Measurements from ENCODE around the gene CBR3.
A peak's percentile ranks its signal among the peaks of the same experiment; 100 is the strongest.

CBR3 gene

DNA sequence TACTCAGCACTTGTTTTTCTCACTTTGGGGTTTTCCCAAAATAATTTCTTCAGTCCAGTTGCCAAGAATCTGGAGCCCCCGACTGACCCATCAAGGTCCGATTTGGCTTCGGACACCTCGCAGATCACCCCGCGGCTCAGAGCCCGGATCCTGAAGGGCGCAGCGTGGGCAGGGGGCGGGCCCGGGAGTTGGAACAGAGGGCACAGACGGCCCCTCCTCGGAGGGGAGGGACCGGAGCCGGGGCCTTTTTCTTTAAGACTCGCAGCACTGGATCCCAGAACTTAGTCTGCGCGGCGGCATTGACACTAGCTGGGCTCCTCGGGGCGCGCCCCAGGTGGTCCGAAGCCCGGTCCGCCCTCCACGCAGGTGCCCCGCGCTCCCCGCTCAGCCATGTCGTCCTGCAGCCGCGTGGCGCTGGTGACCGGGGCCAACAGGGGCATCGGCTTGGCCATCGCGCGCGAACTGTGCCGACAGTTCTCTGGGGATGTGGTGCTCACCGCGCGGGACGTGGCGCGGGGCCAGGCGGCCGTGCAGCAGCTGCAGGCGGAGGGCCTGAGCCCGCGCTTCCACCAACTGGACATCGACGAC is at the start of gene CBR3:
Gene CBR3 (plus strand): TSS at position 277 of the 588 bp plus-strand sequence. CDS start 114 bp downstream, at position 391.
- H3K27me3 ChIP-seq: peaks cover 59 to 82% (median 78%) of the 10 kb centered on the region in 11 experiments
- H3K4me3 ChIP-seq: peak within 1 kb of the TSS; percentile 56 to 77 (median 65)

GRCh38 chr21:36087362-36088138 is 47.3 kb upstream of the CBR3 start:
- no peaks in the 10 kb centered on the region for H4K20me1 ChIP-seq
- no peak overlapping the region for H3K4me3 ChIP-seq
- H3K4me1 ChIP-seq: no peaks in the 10 kb centered on the region
- TF ChIP-seq Cebpa-rat (IDR thresholded peaks at IDR 0.05): no peak
- H3K36me3 ChIP-seq: no peaks in the 10 kb centered on the region
- H3K9ac ChIP-seq: no peak overlapping the region
- no peaks in the 10 kb centered on the region for H3K27me3 ChIP-seq
- peaks cover 2 to 12% (median 6%) of the 10 kb centered on the region in 11 experiments for H3K9me3 ChIP-seq (replicated peaks in 1 of 11)
- H3K27ac ChIP-seq: no peak overlapping the region
- H3K4me2 ChIP-seq: no peak overlapping the region

More for the DNA sequence above, at the start of gene CBR3:
- H3K9me3 ChIP-seq (replicated peaks in 1 of 11): no peaks in the 10 kb centered on the region
- TF ChIP-seq Cebpa-rat (IDR thresholded peaks at IDR 0.05): no peak
- peak within 1 kb of the TSS; percentile 54 to 79 (median 70); a peak in 21 of 22 replicates for H3K9ac ChIP-seq
- peaks cover 0 to 12% (median 0%) of the 10 kb centered on the region in 11 experiments; a peak in 5 of 22 replicates for H4K20me1 ChIP-seq
- H3K4me2 ChIP-seq: peak within 1 kb of the TSS; percentile 90 to 100 (median 100)
- peaks cover 31 to 49% (median 40%) of the 10 kb centered on the region in 10 experiments for H3K4me1 ChIP-seq
- no peaks in the 10 kb centered on the region for H3K36me3 ChIP-seq
- peak within 1 kb of the TSS in 8 of 11 experiments; percentile 4 to 76 (median 36); a peak in 14 of 22 replicates for H3K27ac ChIP-seq

GRCh38 chr21:36089946-36090345 is 44.9 kb upstream of the CBR3 start:
- H3K4me1 ChIP-seq: no peaks in the 10 kb centered on the region
- no peaks in the 10 kb centered on the region for H4K20me1 ChIP-seq
- no peaks in the 10 kb centered on the region for H3K27me3 ChIP-seq
- no peak overlapping the region for H3K9ac ChIP-seq
- H3K9me3 ChIP-seq (replicated peaks in 1 of 11): peaks cover 26 to 36% (median 30%) of the 10 kb centered on the region in 11 experiments
- H3K27ac ChIP-seq: no peak overlapping the region
- no peak overlapping the region for H3K4me2 ChIP-seq
- no peak for TF ChIP-seq Cebpa-rat (IDR thresholded peaks at IDR 0.05)
- peaks cover 0 to 10% (median 0%) of the 10 kb centered on the region in 11 experiments; a peak in 2 of 22 replicates for H3K36me3 ChIP-seq
- no peak overlapping the region for H3K4me3 ChIP-seq

DNA sequence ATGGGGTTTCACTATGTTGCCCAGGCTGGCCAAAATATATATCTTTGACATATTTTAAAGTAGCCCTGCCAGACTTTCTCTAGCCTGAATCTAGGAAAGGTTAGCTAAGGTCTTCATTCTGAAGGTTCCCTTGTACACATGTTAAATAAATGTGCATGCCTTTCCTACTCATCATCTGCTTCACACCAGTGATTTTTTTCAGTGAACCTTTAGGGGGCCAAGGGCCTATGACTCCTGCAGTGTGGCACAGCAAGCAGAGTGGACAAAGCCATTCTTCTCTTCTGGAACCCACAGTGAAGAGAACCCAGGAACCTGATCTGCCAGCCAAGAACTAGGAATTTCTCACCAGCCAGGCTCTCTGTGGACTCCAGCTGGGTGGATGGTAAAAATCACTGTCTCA is 42.2 kb upstream of the CBR3 start:
- H3K27ac ChIP-seq: no peak overlapping the region
- H3K9ac ChIP-seq: no peak overlapping the region
- H3K36me3 ChIP-seq: peaks cover 0 to 10% (median 0%) of the 10 kb centered on the region in 11 experiments; a peak in 2 of 22 replicates
- H3K4me1 ChIP-seq: peaks cover 5 to 11% (median 6%) of the 10 kb centered on the region in 10 experiments
- no peak overlapping the region for H3K4me2 ChIP-seq
- no peaks in the 10 kb centered on the region for H3K27me3 ChIP-seq
- no peak for TF ChIP-seq Cebpa-rat (IDR thresholded peaks at IDR 0.05)
- H4K20me1 ChIP-seq: no peaks in the 10 kb centered on the region
- H3K9me3 ChIP-seq (replicated peaks in 1 of 11): peaks cover 36 to 55% (median 44%) of the 10 kb centered on the region in 11 experiments
- no peak overlapping the region for H3K4me3 ChIP-seq

- Histone ChIP-seq H3K9me3 (replicated peaks in 1 of 11) (peaks cover 36 to 55% (median 44%) of the 10 kb centered on the region in 11 experiments), H3K4me2 (no peak overlapping the region), H3K27me3 (no peaks in the 10 kb centered on the region), H3K9ac (no peak overlapping the region), H3K4me1 (peaks cover 12 to 19% (median 14%) of the 10 kb centered on the region in 10 experiments), H4K20me1 (no peaks in the 10 kb centered on the region), H3K27ac (no peak overlapping the region), H3K4me3 (peak overlapping the region in 1 of 10 experiments; percentile 5; a peak in 1 of 20 replicates), H3K36me3 (peaks cover 0 to 10% (median 0%) of the 10 kb centered on the region in 11 experiments; a peak in 2 of 22 replicates)
- no peak for TF ChIP-seq Cebpa-rat (IDR thresholded peaks at IDR 0.05)
These were observed 41.4 kb upstream of the CBR3 start for GRCh38 chr21:36093512-36093911.

DNA sequence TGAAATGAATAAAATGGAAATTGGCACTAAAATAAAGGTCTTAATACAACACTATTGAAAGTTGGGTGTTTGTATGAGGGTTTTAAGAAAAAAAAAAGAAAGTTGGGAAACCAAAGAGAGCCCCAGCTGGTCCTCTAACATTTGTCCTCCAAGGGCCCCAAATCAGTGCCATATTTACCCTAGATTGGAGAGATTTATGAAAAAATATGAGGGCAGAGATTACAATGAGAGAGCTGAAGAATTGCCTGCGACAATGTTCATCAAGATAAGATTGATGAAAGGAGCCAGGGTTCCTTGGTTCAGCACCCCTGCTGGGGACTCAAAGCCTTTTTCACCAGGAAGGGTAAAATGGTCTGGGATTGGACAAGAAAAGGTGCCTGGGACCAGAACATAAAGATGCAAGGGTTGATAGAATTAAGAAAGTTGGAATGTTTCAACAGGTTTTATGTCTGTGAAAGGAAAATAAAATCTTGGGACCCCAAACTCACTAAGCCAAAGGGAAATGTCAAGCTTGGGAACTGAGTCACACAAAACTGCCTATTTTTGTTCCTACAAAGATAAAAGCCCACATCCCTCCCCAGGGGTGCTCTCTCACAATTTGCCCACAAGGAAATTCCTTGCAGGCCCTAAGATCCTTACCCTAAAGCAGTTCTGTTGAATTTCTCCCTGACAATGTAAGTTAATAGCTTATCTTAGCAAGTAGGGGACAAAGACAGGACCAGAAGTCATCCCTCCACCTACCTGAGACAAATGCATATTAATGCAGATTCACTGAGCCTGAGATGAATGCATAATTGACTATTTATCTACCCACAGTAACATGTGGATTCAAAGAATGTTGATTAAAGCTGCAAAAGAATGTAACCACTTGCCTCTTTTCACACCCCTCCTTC is 38.2 kb upstream of the CBR3 start:
- no peak overlapping the region for H3K9ac ChIP-seq
- TF ChIP-seq Cebpa-rat (IDR thresholded peaks at IDR 0.05): no peak
- H3K4me1 ChIP-seq: peaks cover 12 to 22% (median 16%) of the 10 kb centered on the region in 10 experiments
- no peaks in the 10 kb centered on the region for H3K27me3 ChIP-seq
- H3K36me3 ChIP-seq: peaks cover 0 to 10% (median 0%) of the 10 kb centered on the region in 11 experiments; a peak in 2 of 22 replicates
- peak overlapping the region in 2 of 11 experiments; percentile 54 to 55; a peak in 2 of 22 replicates for H3K4me2 ChIP-seq
- no peaks in the 10 kb centered on the region for H4K20me1 ChIP-seq
- no peak overlapping the region for H3K4me3 ChIP-seq
- H3K9me3 ChIP-seq (replicated peaks in 1 of 11): peaks cover 36 to 54% (median 43%) of the 10 kb centered on the region in 11 experiments
- H3K27ac ChIP-seq: no peak overlapping the region

- H3K4me1 ChIP-seq: peaks cover 12 to 22% (median 16%) of the 10 kb centered on the region in 10 experiments
- peak overlapping the region in 1 of 11 experiments; percentile 1; a peak in 1 of 22 replicates for H3K27ac ChIP-seq
- H3K9ac ChIP-seq: no peak overlapping the region
These were observed 37.3 kb upstream of the CBR3 start for GRCh38 chr21:36097427-36098181.

GRCh38 chr21:36098182-36098532 is 36.7 kb upstream of the CBR3 start:
- Histone ChIP-seq H3K27me3 (no peaks in the 10 kb centered on the region), H4K20me1 (no peaks in the 10 kb centered on the region), H3K4me2 (peak overlapping the region; percentile 34 to 58 (median 55)), H3K4me3 (no peak overlapping the region), H3K4me1 (peaks cover 12 to 22% (median 16%) of the 10 kb centered on the region in 10 experiments), H3K9ac (no peak overlapping the region), H3K27ac (0 out of 22 replicates have a peak overlapping the region, but pooled peaks of 1 of the 11 experiments have one; percentile 1), H3K9me3 (replicated peaks in 1 of 11) (peaks cover 30 to 51% (median 38%) of the 10 kb centered on the region in 11 experiments), H3K36me3 (peaks cover 0 to 7% (median 0%) of the 10 kb centered on the region in 11 experiments; a peak in 2 of 22 replicates)
- no peak for TF ChIP-seq Cebpa-rat (IDR thresholded peaks at IDR 0.05)

More at GRCh38 chr21:36097427-36098181, 37.3 kb upstream of the CBR3 start:
- peak overlapping the region; percentile 34 to 58 (median 55) for H3K4me2 ChIP-seq
- no peaks in the 10 kb centered on the region for H3K27me3 ChIP-seq
- peaks cover 31 to 51% (median 39%) of the 10 kb centered on the region in 11 experiments for H3K9me3 ChIP-seq (replicated peaks in 1 of 11)
- TF ChIP-seq Cebpa-rat (IDR thresholded peaks at IDR 0.05): no peak
- no peak overlapping the region for H3K4me3 ChIP-seq
- H4K20me1 ChIP-seq: no peaks in the 10 kb centered on the region
- H3K36me3 ChIP-seq: peaks cover 0 to 10% (median 0%) of the 10 kb centered on the region in 11 experiments; a peak in 2 of 22 replicates

All from BLaER1 treated with 17β-estradiol and CSF1 and Interleukin-3, amounts not matched to agents 10 nM and 100 nM (cell line).